ENCODE data around the gene RAPGEF6.
A peak's percentile ranks its signal among the peaks of the same experiment; 100 is the strongest.

The RAPGEF6 gene

DNA sequence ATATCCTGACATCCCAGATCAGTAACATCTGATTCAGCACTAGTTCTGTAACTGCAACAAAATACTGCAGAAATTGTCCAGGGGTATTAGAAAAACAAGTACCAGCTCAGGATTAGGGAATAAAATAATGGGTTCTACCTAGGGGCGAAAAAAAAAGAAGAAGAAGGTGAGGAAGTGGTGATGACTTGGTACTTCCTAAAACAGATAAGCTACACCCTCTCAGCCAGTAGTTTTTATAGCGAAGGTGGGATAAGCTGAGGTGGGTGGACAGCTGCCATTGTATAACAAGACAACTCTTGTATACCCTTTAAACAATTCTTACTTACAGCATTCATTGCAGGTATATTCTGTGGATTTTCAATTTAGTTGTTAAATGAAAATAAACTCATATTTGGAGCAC lies 19.1 kb downstream of the RAPGEF6 start:
- no peak overlapping the region for H3K4me3 ChIP-seq (ENCODE audit: low read depth, low read length)
- in situ Hi-C loops (cut with HindIII; ENCODE audit: low sequenced_read_pairs), result no loop called here
- TF ChIP-seq, protein P1, sequence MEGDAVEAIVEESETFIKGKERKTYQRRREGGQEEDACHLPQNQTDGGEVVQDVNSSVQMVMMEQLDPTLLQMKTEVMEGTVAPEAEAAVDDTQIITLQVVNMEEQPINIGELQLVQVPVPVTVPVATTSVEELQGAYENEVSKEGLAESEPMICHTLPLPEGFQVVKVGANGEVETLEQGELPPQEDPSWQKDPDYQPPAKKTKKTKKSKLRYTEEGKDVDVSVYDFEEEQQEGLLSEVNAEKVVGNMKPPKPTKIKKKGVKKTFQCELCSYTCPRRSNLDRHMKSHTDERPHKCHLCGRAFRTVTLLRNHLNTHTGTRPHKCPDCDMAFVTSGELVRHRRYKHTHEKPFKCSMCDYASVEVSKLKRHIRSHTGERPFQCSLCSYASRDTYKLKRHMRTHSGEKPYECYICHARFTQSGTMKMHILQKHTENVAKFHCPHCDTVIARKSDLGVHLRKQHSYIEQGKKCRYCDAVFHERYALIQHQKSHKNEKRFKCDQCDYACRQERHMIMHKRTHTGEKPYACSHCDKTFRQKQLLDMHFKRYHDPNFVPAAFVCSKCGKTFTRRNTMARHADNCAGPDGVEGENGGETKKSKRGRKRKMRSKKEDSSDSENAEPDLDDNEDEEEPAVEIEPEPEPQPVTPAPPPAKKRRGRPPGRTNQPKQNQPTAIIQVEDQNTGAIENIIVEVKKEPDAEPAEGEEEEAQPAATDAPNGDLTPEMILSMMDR (IDR thresholded peaks at IDR 0.05; ENCODE audit: low read depth, low read length), result no peak
- DNase-seq (ENCODE audit: low read depth, low spot score), result no peak

DNA sequence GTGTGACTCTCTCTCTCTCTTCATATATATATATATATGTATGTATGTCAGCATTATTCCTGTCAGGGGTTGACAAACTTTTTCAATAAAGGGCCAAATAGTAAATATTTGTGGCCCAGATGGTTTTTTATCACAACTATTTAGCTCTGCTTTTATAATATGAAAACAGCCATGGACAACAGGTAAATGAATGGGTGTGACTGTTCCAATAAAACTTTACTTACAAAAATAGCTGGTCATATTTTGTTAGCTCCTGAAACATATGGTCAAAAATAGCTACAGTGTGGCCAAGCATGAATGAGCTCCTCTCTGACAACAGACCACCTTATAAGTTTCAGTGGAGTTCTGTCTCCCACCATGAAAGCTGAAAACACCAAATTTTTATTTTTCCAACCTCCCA lies 21.6 kb downstream of the RAPGEF6 start:
- DNase-seq (ENCODE audit: low read depth, low spot score), result no peak
- H3K4me3 ChIP-seq (ENCODE audit: low read depth, low read length), result no peak overlapping the region
- TF ChIP-seq, protein P1 (IDR thresholded peaks at IDR 0.05; ENCODE audit: low read depth, low read length), result no peak
- in situ Hi-C loops (cut with HindIII; ENCODE audit: low sequenced_read_pairs), result no loop called here

- no peak for DNase-seq (ENCODE audit: low read depth, low spot score)
- TF ChIP-seq, protein P1 (IDR thresholded peaks at IDR 0.05; ENCODE audit: low read depth, low read length), result no peak
- no peak overlapping the region for H3K4me3 ChIP-seq (ENCODE audit: low read depth, low read length)
- in situ Hi-C loops (cut with HindIII; ENCODE audit: low sequenced_read_pairs), result no loop called here
These were observed 24.0 kb downstream of the RAPGEF6 start for GRCh38 chr5:131611064-131611381.

GRCh38 chr5:131610198-131611063 lies 24.6 kb downstream of the RAPGEF6 start:
- TF ChIP-seq, protein P1 (IDR thresholded peaks at IDR 0.05; ENCODE audit: low read depth, low read length), result no peak
- no peak overlapping the region for H3K4me3 ChIP-seq (ENCODE audit: low read depth, low read length)
- in situ Hi-C loops (cut with HindIII; ENCODE audit: low sequenced_read_pairs), result no loop called here
- peak; percentile 82 for DNase-seq (ENCODE audit: low read depth, low spot score)

GRCh38 chr5:131609774-131610173 lies 25.3 kb downstream of the RAPGEF6 start:
- no peak overlapping the region for H3K4me3 ChIP-seq (ENCODE audit: low read depth, low read length)
- peak; percentile 26 for DNase-seq (ENCODE audit: low read depth, low spot score)
- TF ChIP-seq, protein P1 (IDR thresholded peaks at IDR 0.05; ENCODE audit: low read depth, low read length), result no peak
- in situ Hi-C loops (cut with HindIII; ENCODE audit: low sequenced_read_pairs), result no loop called here

- in situ Hi-C loops (cut with HindIII; ENCODE audit: low sequenced_read_pairs), result no loop called here
- TF ChIP-seq, protein P1 (IDR thresholded peaks at IDR 0.05; ENCODE audit: low read depth, low read length), result no peak
These were observed 26.4 kb downstream of the RAPGEF6 start for GRCh38 chr5:131608597-131608996.

More at GRCh38 chr5:131608597-131608996, 26.4 kb downstream of the RAPGEF6 start:
- DNase-seq (ENCODE audit: low read depth, low spot score), result no peak
- H3K4me3 ChIP-seq (ENCODE audit: low read depth, low read length), result no peak overlapping the region
